PC-3 (cell line): ENCODE results near the gene BORCS5.

Source experiments
- EZH2 ChIP-seq: fragments of 300-600 bp; sonication (generic); IDR thresholded peaks from one replicate; pipeline ENCODE4 v1.6.1; 2017; ENCODE audit warnings: antibody characterized with exemption, mild to moderate bottlenecking, low read length; ENCODE audit not compliant: unreplicated experiment
- EZH2phosphoT487 ChIP-seq: fragments of 300-600 bp; sonication (generic); IDR thresholded peaks from 2 replicates; pipeline ENCODE4 v1.6.1; 2018; ENCODE audit warnings: mild to moderate bottlenecking, antibody characterized with exemption, low read length, borderline replicate concordance
- TF ChIP-seq, protein P1 (sequence below): fragments of 300-600 bp; sonication (generic); conservative IDR thresholded peaks from 2 replicates; pipeline ENCODE4 v1.5.1; 2017; ENCODE audit warnings: antibody characterized with exemption, low read depth, mild to moderate bottlenecking, low read length

DNA sequence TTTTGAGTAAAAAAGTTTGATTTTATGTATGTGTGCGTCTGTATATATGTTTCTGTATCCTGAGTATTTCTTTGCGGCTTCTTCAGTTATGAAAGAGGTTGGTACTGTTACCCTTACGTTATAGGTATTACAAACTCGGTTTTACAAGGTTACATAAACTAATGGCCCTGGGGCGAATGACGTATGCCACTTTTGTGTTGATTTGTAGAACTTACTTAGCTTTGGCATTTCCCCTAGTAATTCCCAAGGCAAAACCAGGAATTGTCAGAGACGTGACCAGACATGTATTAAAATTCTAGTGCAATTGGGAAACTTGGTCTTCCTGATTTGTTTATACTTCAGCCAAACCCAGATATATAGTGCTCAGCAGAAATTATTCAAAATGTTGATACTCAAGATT is 112.5 kb downstream of the BORCS5 start:
- TF ChIP-seq, protein P1, sequence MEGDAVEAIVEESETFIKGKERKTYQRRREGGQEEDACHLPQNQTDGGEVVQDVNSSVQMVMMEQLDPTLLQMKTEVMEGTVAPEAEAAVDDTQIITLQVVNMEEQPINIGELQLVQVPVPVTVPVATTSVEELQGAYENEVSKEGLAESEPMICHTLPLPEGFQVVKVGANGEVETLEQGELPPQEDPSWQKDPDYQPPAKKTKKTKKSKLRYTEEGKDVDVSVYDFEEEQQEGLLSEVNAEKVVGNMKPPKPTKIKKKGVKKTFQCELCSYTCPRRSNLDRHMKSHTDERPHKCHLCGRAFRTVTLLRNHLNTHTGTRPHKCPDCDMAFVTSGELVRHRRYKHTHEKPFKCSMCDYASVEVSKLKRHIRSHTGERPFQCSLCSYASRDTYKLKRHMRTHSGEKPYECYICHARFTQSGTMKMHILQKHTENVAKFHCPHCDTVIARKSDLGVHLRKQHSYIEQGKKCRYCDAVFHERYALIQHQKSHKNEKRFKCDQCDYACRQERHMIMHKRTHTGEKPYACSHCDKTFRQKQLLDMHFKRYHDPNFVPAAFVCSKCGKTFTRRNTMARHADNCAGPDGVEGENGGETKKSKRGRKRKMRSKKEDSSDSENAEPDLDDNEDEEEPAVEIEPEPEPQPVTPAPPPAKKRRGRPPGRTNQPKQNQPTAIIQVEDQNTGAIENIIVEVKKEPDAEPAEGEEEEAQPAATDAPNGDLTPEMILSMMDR, result no peak
- TF ChIP-seq EZH2, result no peak
- no peak for TF ChIP-seq EZH2phosphoT487
